Fibroblast of lung (primary cell): ENCODE results near the gene SV2A. TPM values are rescaled to one million over a fixed set of nuclear protein-coding genes. Genes with fewer than 3 reads are reported as not detected.
"Not testable (repeated sequence)": the region's sequence is repeated elsewhere in the genome, so short reads cannot be mapped to it uniquely, and the experiment has no call there.

Source experiments
- DNase-seq, 2 donors: peaks; one replicate each; pipeline versions ENCODE4 v3.0.0 to v3.0.0-alpha.2; 2010; ENCODE audit warnings: low read depth in 2 of 2
- H2AFZ ChIP-seq: 2 replicates; pipeline ENCODE4 v1.5.1; 2012; ENCODE audit warnings: low read length, control low read depth, inconsistent platforms
- H3K27ac ChIP-seq: 2 replicates; pipeline ENCODE4 v1.5.1; 2011; ENCODE audit warnings: low read length, control low read depth; ENCODE audit not compliant: insufficient read depth
- H3K27me3 ChIP-seq: 2 replicates; pipeline ENCODE4 v1.5.1; 2011; ENCODE audit warnings: mild to moderate bottlenecking, low read length; ENCODE audit not compliant: control insufficient read depth, insufficient read depth
- H3K36me3 ChIP-seq: 2 replicates; pipeline ENCODE4 v1.5.1; 2011; ENCODE audit warnings: low read length; ENCODE audit not compliant: control insufficient read depth, insufficient read depth
- H3K4me1 ChIP-seq: 2 replicates; pipeline ENCODE4 v1.5.1; 2011; ENCODE audit warnings: low read length; ENCODE audit not compliant: control insufficient read depth, insufficient read depth; ENCODE audit errors: extremely low read depth
- H3K4me2 ChIP-seq: 2 replicates; pipeline ENCODE4 v1.5.1; 2011; ENCODE audit warnings: low read length, control low read depth; ENCODE audit not compliant: insufficient read depth; ENCODE audit errors: extremely low read depth
- H3K4me3 ChIP-seq, 4 experiments: fragments of 200-600 bp in 1 of 4; sonication (generic) in 1 of 4; replicated peaks in 1 of 4; 2 replicates each; pipeline ENCODE4 v1.5.1; 2011 to 2016; ENCODE audit warnings: low read length in 4 of 4, low read depth in 3 of 4, mild to moderate bottlenecking in 3 of 4, control low read depth in 2 of 4, inconsistent platforms in 1 of 4, mixed read lengths in 1 of 4; ENCODE audit not compliant: insufficient read depth in 1 of 4; ENCODE audit errors: control extremely low read depth in 1 of 4
- H3K79me2 ChIP-seq: 2 replicates; pipeline ENCODE4 v1.5.1; 2012; ENCODE audit warnings: mild to moderate bottlenecking, low read length, inconsistent platforms; ENCODE audit not compliant: control insufficient read depth, insufficient read depth
- H3K9ac ChIP-seq: 2 replicates; pipeline ENCODE4 v1.5.1; 2011; ENCODE audit warnings: mild to moderate bottlenecking, low read length, control low read depth; ENCODE audit not compliant: insufficient read depth
- H3K9me3 ChIP-seq: 2 replicates; pipeline ENCODE4 v1.5.1; 2012; ENCODE audit warnings: low read depth, low read length; ENCODE audit not compliant: control insufficient read depth, insufficient read depth
- H4K20me1 ChIP-seq: 2 replicates; pipeline ENCODE4 v1.5.1; 2011; ENCODE audit warnings: low read length; ENCODE audit not compliant: control insufficient read depth, insufficient read depth; ENCODE audit errors: extremely low read depth
- CTCF ChIP-seq, 2 donors: IDR thresholded peaks in 1 of 2; conservative IDR thresholded peaks in 1 of 2; 1 replicate in 1 of 2; 2 replicates in 1 of 2; pipeline ENCODE4 v1.5.1; 2011 to 2012; ENCODE audit warnings: low read length in 2 of 2, control low read depth in 1 of 2, inconsistent platforms in 1 of 2, low read depth in 1 of 2, mild to moderate bottlenecking in 1 of 2
- EZH2 ChIP-seq: IDR thresholded peaks from 2 replicates; pipeline ENCODE4 v1.5.1; 2012; ENCODE audit warnings: low read length, control low read depth, mild to moderate bottlenecking; ENCODE audit errors: missing control alignments
- polyA plus RNA-seq, 2 donors: library from polyadenylated mRNA; depleted of rRNA in 1 of 2; stranded (reverse) in 1 of 2; unstranded in 1 of 2; fragments of >200 nt; gene quantifications; 2 replicates each; pipeline ENCODE4 v1.2.1, GENCODE V29; 2011 to 2012; ENCODE audit warnings: missing spikeins in 1 of 2
- total RNA-seq: library from RNA; depleted of rRNA; stranded (reverse); fragments of >200 nt; gene quantifications from 2 replicates; pipeline ENCODE4 v1.2.1, GENCODE V29; 2014

Gene SV2A
- total and polyA plus RNA-seq, 2 donors (not counting 1 experiment from before 2014, with no cell fraction given) = 35.8 to 39.6 TPM

DNA sequence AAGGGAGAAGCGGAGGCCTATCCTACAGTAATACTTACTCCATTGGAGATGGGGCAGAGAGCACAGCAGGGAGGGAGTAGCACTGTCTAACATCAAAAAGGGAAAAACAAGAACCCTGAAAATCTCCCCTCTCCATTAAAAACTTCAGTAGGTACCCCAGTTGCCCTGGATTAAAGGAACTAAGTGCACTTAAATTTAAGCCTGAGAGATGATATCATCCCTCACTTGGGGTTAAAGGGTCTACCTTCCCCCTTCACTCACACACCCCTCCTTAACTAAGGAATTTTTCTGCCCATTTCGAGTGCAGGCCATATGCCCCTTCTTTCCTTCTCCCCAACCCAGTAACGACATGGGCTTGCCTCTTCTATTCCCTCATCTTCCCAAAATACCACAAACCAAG is 22.8 kb upstream of the SV2A start:
- DNase-seq = no peak
- Histone ChIP-seq H3K27me3 (no peaks in the 10 kb centered on the region), H4K20me1 (no peaks in the 10 kb centered on the region), H3K4me1 (peaks cover 14% of the 10 kb centered on the region), H2AFZ (no peak overlapping the region), H3K79me2 (peaks cover 3% of the 10 kb centered on the region), H3K9me3 (no peaks in the 10 kb centered on the region), H3K36me3 (peaks cover 3% of the 10 kb centered on the region), H3K4me3 (no peak overlapping the region), H3K9ac (no peak overlapping the region), H3K4me2 (no peak overlapping the region), H3K27ac (no peak overlapping the region)
- TF ChIP-seq EZH2 (no peak), CTCF (conservative IDR thresholded peaks at IDR 0.05 in 1 of 2, IDR thresholded peaks at IDR 0.05 in 1 of 2; ENCODE audit: low read depth in 1 of 2, low read length in 2 of 2) (no peak)

DNA sequence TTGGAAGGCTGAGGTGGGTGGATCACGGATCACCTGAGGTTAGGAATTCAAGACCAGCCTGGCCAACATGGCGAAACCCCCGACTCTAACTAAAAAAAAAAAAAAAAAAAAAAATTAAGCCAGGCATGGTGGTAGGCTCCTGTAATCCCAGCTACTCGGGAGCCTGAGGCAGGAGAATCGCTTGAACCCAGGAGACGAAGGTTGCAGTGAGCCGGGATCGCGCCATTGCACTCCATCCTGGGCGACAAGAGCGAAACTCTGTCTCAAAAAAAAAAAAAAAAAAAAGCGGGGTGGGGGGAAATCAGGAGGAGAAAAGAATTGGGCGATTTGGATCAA is 21.0 kb upstream of the SV2A start:
- H4K20me1 ChIP-seq, H2AFZ ChIP-seq, H3K36me3 ChIP-seq, H3K27ac ChIP-seq, H3K9ac ChIP-seq, H3K79me2 ChIP-seq, H3K27me3 ChIP-seq, DNase-seq, H3K9me3 ChIP-seq: not testable (repeated sequence)
- Histone ChIP-seq H3K4me2 (peak overlapping the region; percentile 92), H3K4me3 (peak overlapping the region in 2 of 4 experiments; percentile 16 to 44), H3K4me1 (peaks cover 14% of the 10 kb centered on the region)

GRCh38 chr1:149937759-149938158 is 20.1 kb upstream of the SV2A start:
- no peaks in the 10 kb centered on the region for H3K36me3 ChIP-seq
- no peak overlapping the region for H3K27ac ChIP-seq
- H2AFZ ChIP-seq = no peak overlapping the region
- peak in 1 of 2 donors; percentile 14 for DNase-seq
- peaks cover 14% of the 10 kb centered on the region for H3K4me1 ChIP-seq
- peak overlapping the region in 1 of 4 experiments; percentile 79 for H3K4me3 ChIP-seq
- no peak for TF ChIP-seq CTCF (conservative IDR thresholded peaks at IDR 0.05 in 1 of 2, IDR thresholded peaks at IDR 0.05 in 1 of 2; ENCODE audit: low read depth in 1 of 2, low read length in 2 of 2)
- no peak for TF ChIP-seq EZH2
- H3K9me3 ChIP-seq = no peaks in the 10 kb centered on the region
- peaks cover 3% of the 10 kb centered on the region for H3K79me2 ChIP-seq
- H3K4me2 ChIP-seq = no peak overlapping the region
- no peak overlapping the region for H3K9ac ChIP-seq
- H4K20me1 ChIP-seq = no peaks in the 10 kb centered on the region
- no peaks in the 10 kb centered on the region for H3K27me3 ChIP-seq
